ENCODE data around the gene NRP2. TPM values are rescaled to one million over a fixed set of nuclear protein-coding genes. Genes with fewer than 3 reads are reported as not detected.

The NRP2 gene
- total and polyA plus RNA-seq, 2 donors (not counting 1 experiment from before 2014, with no cell fraction given) = 1.8 to 6.8 TPM

GRCh38 chr2:205763708-205764211 lies 81.5 kb downstream of the NRP2 start:
- peaks cover 11% of the 10 kb centered on the region for H3K27me3 Mint-ChIP-seq
- no peaks in the 10 kb centered on the region for H3K9me3 Mint-ChIP-seq (ENCODE audit: insufficient read depth)
- ChIA-PET POLR2A (no interaction called here), CTCF (no interaction called here)
- no peak for ATAC-seq (ENCODE audit: low read depth)
- H3K27ac Mint-ChIP-seq = no peak overlapping the region
- no peaks in the 10 kb centered on the region for H3K79me2 ChIP-seq (ENCODE audit: control insufficient read depth, insufficient read depth, low read length)
- no peak overlapping the region for H3K27ac ChIP-seq (ENCODE audit: low read length in 2 of 2)
- DNase-seq = peak; percentile 53
- H3K36me3 ChIP-seq (replicated peaks in 1 of 2; ENCODE audit: control extremely low read depth in 1 of 2, control insufficient read depth in 1 of 2, extremely low read depth in 1 of 2, insufficient read depth in 2 of 2, low read length in 1 of 2) = no peaks in the 10 kb centered on the region
- H3K4me1 ChIP-seq (ENCODE audit: control insufficient read depth in 2 of 2, insufficient read depth in 2 of 2, low read length in 2 of 2) = peaks cover 7 to 11% of the 10 kb centered on the region in 2 donors
- no peaks in the 10 kb centered on the region for H3K9me3 ChIP-seq (ENCODE audit: control extremely low read depth in 1 of 3, control insufficient read depth in 2 of 3, insufficient read depth in 1 of 3, low read length in 2 of 3)
- H3K27me3 ChIP-seq (replicated peaks in 1 of 4; ENCODE audit: control extremely low read depth in 1 of 4, control insufficient read depth in 3 of 4, insufficient read depth in 4 of 4, low read length in 3 of 4) = peaks cover 0 to 11% (median 4%) of the 10 kb centered on the region in 4 experiments
- H3K4me3 Mint-ChIP-seq = no peak overlapping the region
- peaks cover 2% of the 10 kb centered on the region for H3K4me1 Mint-ChIP-seq
- no peaks in the 10 kb centered on the region for H4K20me1 ChIP-seq (ENCODE audit: control insufficient read depth, insufficient read depth, low read length, poor library complexity, severe bottlenecking)
- H3K4me3 ChIP-seq (ENCODE audit: control extremely low read depth in 1 of 5, extremely low read depth in 1 of 5, insufficient read depth in 1 of 5, low read depth in 2 of 5, low read length in 4 of 5) = no peak overlapping the region
- H3K9ac ChIP-seq (ENCODE audit: low read length) = no peak overlapping the region
- WGBS (ENCODE audit: insufficient coverage) = 64% methylated on average over 21 of the region's 21 CpGs
- no peak overlapping the region for H2AFZ ChIP-seq (ENCODE audit: insufficient read depth, low read depth, low read length, poor library complexity, severe bottlenecking)
- no peak for TF ChIP-seq CTCF (IDR thresholded peaks at IDR 0.05)
- no peak for TF ChIP-seq EZH2 (IDR thresholded peaks at IDR 0.05; ENCODE audit: borderline replicate concordance, insufficient read depth, low read depth, low read length, poor library complexity, severe bottlenecking)
- intact Hi-C loops (cut with micrococcal nuclease) = no loop called here
- peak overlapping the region; percentile 15 for H3K4me2 ChIP-seq (replicated peaks; ENCODE audit: low read depth, low read length, poor library complexity, severe bottlenecking)

GRCh38 chr2:205764270-205764746 lies 82.0 kb downstream of the NRP2 start:
- H3K4me1 ChIP-seq (ENCODE audit: control insufficient read depth in 2 of 2, insufficient read depth in 2 of 2, low read length in 2 of 2) = peaks cover 7 to 11% of the 10 kb centered on the region in 2 donors
- ATAC-seq (ENCODE audit: low read depth) (no peak), DNase-seq (no peak)
- H3K4me2 ChIP-seq (replicated peaks; ENCODE audit: low read depth, low read length, poor library complexity, severe bottlenecking) = no peak overlapping the region
- no peaks in the 10 kb centered on the region for H4K20me1 ChIP-seq (ENCODE audit: control insufficient read depth, insufficient read depth, low read length, poor library complexity, severe bottlenecking)
- ChIA-PET POLR2A (no interaction called here), CTCF (no interaction called here)
- H3K27me3 ChIP-seq (replicated peaks in 1 of 4; ENCODE audit: control extremely low read depth in 1 of 4, control insufficient read depth in 3 of 4, insufficient read depth in 4 of 4, low read length in 3 of 4) = peaks cover 0 to 11% (median 4%) of the 10 kb centered on the region in 4 experiments
- TF ChIP-seq EZH2 (IDR thresholded peaks at IDR 0.05; ENCODE audit: borderline replicate concordance, insufficient read depth, low read depth, low read length, poor library complexity, severe bottlenecking) (no peak), CTCF (IDR thresholded peaks at IDR 0.05) (no peak)
- Mint-ChIP-seq H3K27me3 (peaks cover 14% of the 10 kb centered on the region), H3K4me1 (peaks cover 2% of the 10 kb centered on the region), H3K9me3 (ENCODE audit: insufficient read depth) (no peaks in the 10 kb centered on the region), H3K27ac (no peak overlapping the region), H3K4me3 (no peak overlapping the region)
- no peaks in the 10 kb centered on the region for H3K79me2 ChIP-seq (ENCODE audit: control insufficient read depth, insufficient read depth, low read length)
- H3K36me3 ChIP-seq (replicated peaks in 1 of 2; ENCODE audit: control extremely low read depth in 1 of 2, control insufficient read depth in 1 of 2, extremely low read depth in 1 of 2, insufficient read depth in 2 of 2, low read length in 1 of 2) = no peaks in the 10 kb centered on the region
- no peaks in the 10 kb centered on the region for H3K9me3 ChIP-seq (ENCODE audit: control extremely low read depth in 1 of 3, control insufficient read depth in 2 of 3, insufficient read depth in 1 of 3, low read length in 2 of 3)
- H3K9ac ChIP-seq (ENCODE audit: low read length) = no peak overlapping the region
- intact Hi-C loops (cut with micrococcal nuclease) = no loop called here
- 73% methylated on average over 3 of the region's 8 CpGs for WGBS (ENCODE audit: insufficient coverage)
- H3K4me3 ChIP-seq (ENCODE audit: control extremely low read depth in 1 of 5, extremely low read depth in 1 of 5, insufficient read depth in 1 of 5, low read depth in 2 of 5, low read length in 4 of 5) = no peak overlapping the region
- no peak overlapping the region for H2AFZ ChIP-seq (ENCODE audit: insufficient read depth, low read depth, low read length, poor library complexity, severe bottlenecking)
- no peak overlapping the region for H3K27ac ChIP-seq (ENCODE audit: low read length in 2 of 2)

All from B cell (primary cell).